ENCODE data around the gene FGB. TPM values are rescaled to one million over a fixed set of nuclear protein-coding genes. Genes with fewer than 3 reads are reported as not detected.

Gene FGB
- total RNA-seq, 1 experiment from 2014 or later: 2.0 TPM

GRCh38 chr4:154586296-154587033 is 23.7 kb downstream of the FGB start:
- no peak overlapping the region for H3K4me3 ChIP-seq (ENCODE audit: low read depth in 2 of 2, low read length in 2 of 2)
- no peaks in the 10 kb centered on the region for H3K9me3 ChIP-seq (ENCODE audit: control insufficient read depth, insufficient read depth, low read depth, low read length)
- POLR2A ChIA-PET: no interaction called here
- intact Hi-C loops (cut with micrococcal nuclease; ENCODE audit: unreplicated experiment) (no loop called here), in situ Hi-C loops (cut with HindIII; ENCODE audit: low pct_unique_long_range_greater_than_20kb, low sequenced_read_pairs) (no loop called here)
- ATAC-seq (no peak), DNase-seq (ENCODE audit: low read depth, low spot score) (no peak)
- H3K27me3 ChIP-seq (ENCODE audit: control insufficient read depth, insufficient read depth, low read length): no peaks in the 10 kb centered on the region
- no peaks in the 10 kb centered on the region for H3K4me1 ChIP-seq (ENCODE audit: control insufficient read depth, insufficient read depth, low read length)
- no peaks in the 10 kb centered on the region for H3K36me3 ChIP-seq (ENCODE audit: control insufficient read depth, insufficient read depth, low read length)
- no TSS peak for BruUV-seq (replicated peaks)
- H3K27ac ChIP-seq (ENCODE audit: low read length): no peak overlapping the region
- CTCF ChIA-PET: no interaction called here
- TF ChIP-seq SIN3A (IDR thresholded peaks at IDR 0.05; ENCODE audit: borderline replicate concordance, insufficient read depth, low read depth, low read length) (no peak), CTCF (IDR thresholded peaks at IDR 0.05) (no peak), REST (IDR thresholded peaks at IDR 0.05; ENCODE audit: insufficient read depth in 1 of 2, low read depth in 2 of 2, low read length in 1 of 2) (no peak), TCF7L2 (IDR thresholded peaks at IDR 0.05; ENCODE audit: low read depth, low read length) (no peak), POLR2AphosphoS5 (IDR thresholded peaks at IDR 0.05; ENCODE audit: low read depth, low read length) (no peak)

GRCh38 chr4:154588198-154588597 is 25.4 kb downstream of the FGB start:
- DNase-seq (ENCODE audit: low read depth, low spot score) (no peak), ATAC-seq (no peak)
- H3K9me3 ChIP-seq (ENCODE audit: control insufficient read depth, insufficient read depth, low read depth, low read length): no peaks in the 10 kb centered on the region
- in situ Hi-C loops (cut with HindIII; ENCODE audit: low pct_unique_long_range_greater_than_20kb, low sequenced_read_pairs) (no loop called here), intact Hi-C loops (cut with micrococcal nuclease; ENCODE audit: unreplicated experiment) (no loop called here)
- no peak overlapping the region for H3K27ac ChIP-seq (ENCODE audit: low read length)
- H3K4me1 ChIP-seq (ENCODE audit: control insufficient read depth, insufficient read depth, low read length): no peaks in the 10 kb centered on the region
- no peaks in the 10 kb centered on the region for H3K27me3 ChIP-seq (ENCODE audit: control insufficient read depth, insufficient read depth, low read length)
- no peak for TF ChIP-seq SIN3A (IDR thresholded peaks at IDR 0.05; ENCODE audit: borderline replicate concordance, insufficient read depth, low read depth, low read length)
- no peak for TF ChIP-seq REST (IDR thresholded peaks at IDR 0.05; ENCODE audit: insufficient read depth in 1 of 2, low read depth in 2 of 2, low read length in 1 of 2)
- no peak for TF ChIP-seq CTCF (IDR thresholded peaks at IDR 0.05)
- no peak for TF ChIP-seq POLR2AphosphoS5 (IDR thresholded peaks at IDR 0.05; ENCODE audit: low read depth, low read length)
- no peak for TF ChIP-seq TCF7L2 (IDR thresholded peaks at IDR 0.05; ENCODE audit: low read depth, low read length)
- CTCF ChIA-PET: no interaction called here
- H3K36me3 ChIP-seq (ENCODE audit: control insufficient read depth, insufficient read depth, low read length): no peaks in the 10 kb centered on the region
- no TSS peak for BruUV-seq (replicated peaks)
- POLR2A ChIA-PET: no interaction called here
- no peak overlapping the region for H3K4me3 ChIP-seq (ENCODE audit: low read depth in 2 of 2, low read length in 2 of 2)
